Activated naive CD4-positive, alpha-beta T cell treated with anti-CD3 and anti-CD28 coated beads, Interleukin-2, amount 50 U/mL, for 72 hours (primary cell): ENCODE results near the gene ACADVL. TPM values are rescaled to one million over a fixed set of nuclear protein-coding genes. Genes with fewer than 3 reads are reported as not detected.
"Not testable (repeated sequence)": the region's sequence is repeated elsewhere in the genome, so short reads cannot be mapped to it uniquely, and the experiment has no call there.

Source experiments
- ATAC-seq, 2 donors: fragments of 150-1000 bp; cut with Tn5 transposase; 2 replicates each; pipeline ENCODE4 v1.10.0; 2021; ENCODE audit warnings: mild to moderate bottlenecking in 2 of 2, moderate library complexity in 2 of 2
- DNase-seq, 2 donors: peaks; one replicate each; pipeline ENCODE4 v3.0.0; 2021 to 2022; ENCODE audit warnings: low spot score in 2 of 2
- H3K27ac Mint-ChIP-seq, 2 donors: one replicate each; pipeline ENCODE4 v1.8.0; 2022; ENCODE audit warnings: mild to moderate bottlenecking in 2 of 2, mixed read lengths in 2 of 2
- H3K36me3 Mint-ChIP-seq, 2 donors: one replicate each; pipeline ENCODE4 v1.8.0; 2022; ENCODE audit warnings: mixed read lengths in 2 of 2
- H3K9me3 Mint-ChIP-seq, 2 donors: one replicate each; pipeline ENCODE4 v1.8.0; 2022; ENCODE audit warnings: mixed read lengths in 2 of 2
- total RNA-seq, 2 donors: library from RNA; stranded (reverse); gene quantifications; one replicate each; pipeline ENCODE4 v1.2.3, GENCODE V29; 2022

ACADVL gene
- total RNA-seq, result 100 to 1,000 TPM; 360 to 445 TPM

GRCh38 chr17:7219812-7220592, at the start of gene ACADVL, which contains the start of gene DLG4:
Gene ACADVL (plus strand): TSS chr17:7219938. CDS start chr17:7219985, 47 bp downstream.
Gene DLG4 (minus strand): TSS chr17:7219836.
- H3K36me3 Mint-ChIP-seq, result peaks cover 14 to 29% of the 10 kb centered on the region in 2 donors
- peak within 1 kb of the TSS; percentile 89 to 98 for H3K27ac Mint-ChIP-seq
- peak; percentile 81 to 87 for ATAC-seq
- no peaks in the 10 kb centered on the region for H3K9me3 Mint-ChIP-seq
- DNase-seq, result peak; percentile 82 to 89

GRCh38 chr17:7172522-7173191, 47.1 kb upstream of the ACADVL start:
- DNase-seq, H3K27ac Mint-ChIP-seq, ATAC-seq, H3K9me3 Mint-ChIP-seq, H3K36me3 Mint-ChIP-seq: not testable (repeated sequence)

- Mint-ChIP-seq H3K27ac (no peak overlapping the region), H3K36me3 (no peaks in the 10 kb centered on the region), H3K9me3 (no peaks in the 10 kb centered on the region)
- peak in 1 of 2 donors; percentile 49 for DNase-seq
- peak; percentile 72 to 74 for ATAC-seq
Measured at GRCh38 chr17:7173687-7174602, 45.8 kb upstream of the ACADVL start.

GRCh38 chr17:7174603-7175326, 45.0 kb upstream of the ACADVL start:
- no peak for ATAC-seq

GRCh38 chr17:7175330-7175733, 44.4 kb upstream of the ACADVL start:
- Mint-ChIP-seq H3K9me3 (no peaks in the 10 kb centered on the region), H3K36me3 (no peaks in the 10 kb centered on the region), H3K27ac (no peak overlapping the region)
- DNase-seq (no peak), ATAC-seq (no peak)

More at GRCh38 chr17:7174603-7175326, 45.0 kb upstream of the ACADVL start:
- Mint-ChIP-seq H3K9me3 (no peaks in the 10 kb centered on the region), H3K36me3 (no peaks in the 10 kb centered on the region), H3K27ac (no peak overlapping the region)
- no peak for DNase-seq

GRCh38 chr17:7176107-7176840, 43.5 kb upstream of the ACADVL start:
- DNase-seq (no peak), ATAC-seq (no peak)
- H3K36me3 Mint-ChIP-seq, result no peaks in the 10 kb centered on the region
- no peaks in the 10 kb centered on the region for H3K9me3 Mint-ChIP-seq
- no peak overlapping the region for H3K27ac Mint-ChIP-seq

GRCh38 chr17:7176841-7177190, 42.9 kb upstream of the ACADVL start:
- no peak overlapping the region for H3K27ac Mint-ChIP-seq
- ATAC-seq, result no peak
- H3K9me3 Mint-ChIP-seq, result no peaks in the 10 kb centered on the region
- DNase-seq, result no peak
- no peaks in the 10 kb centered on the region for H3K36me3 Mint-ChIP-seq

- Mint-ChIP-seq H3K36me3 (no peaks in the 10 kb centered on the region), H3K27ac (peak overlapping the region in 1 of 2 donors; percentile 7), H3K9me3 (no peaks in the 10 kb centered on the region)
- DNase-seq, result peak in 1 of 2 donors; percentile 74
- peak; percentile 75 to 87 for ATAC-seq
Measured at GRCh38 chr17:7177191-7177953, 42.4 kb upstream of the ACADVL start.

GRCh38 chr17:7177954-7178477, 41.7 kb upstream of the ACADVL start:
- H3K9me3 Mint-ChIP-seq, result no peaks in the 10 kb centered on the region
- H3K36me3 Mint-ChIP-seq, result no peaks in the 10 kb centered on the region
- ATAC-seq, result no peak
- H3K27ac Mint-ChIP-seq, result peak overlapping the region in 1 of 2 donors; percentile 7
- DNase-seq, result no peak

GRCh38 chr17:7178973-7179316, 40.8 kb upstream of the ACADVL start:
- Mint-ChIP-seq H3K36me3 (no peaks in the 10 kb centered on the region), H3K27ac (no peak overlapping the region), H3K9me3 (no peaks in the 10 kb centered on the region)
- DNase-seq (no peak), ATAC-seq (no peak)

GRCh38 chr17:7179317-7180254, 40.2 kb upstream of the ACADVL start, which contains the start of gene ASGR1:
Gene ASGR1 (minus strand): TSS chr17:7179370. CDS start chr17:7178563, 807 bp downstream.
- H3K36me3 Mint-ChIP-seq, result no peaks in the 10 kb centered on the region
- ATAC-seq, result no peak
- H3K27ac Mint-ChIP-seq, result no peak within 1 kb of the TSS
- H3K9me3 Mint-ChIP-seq, result no peaks in the 10 kb centered on the region
- no peak for DNase-seq

- H3K27ac Mint-ChIP-seq, result peak overlapping the region in 1 of 2 donors; percentile 50
- H3K9me3 Mint-ChIP-seq, ATAC-seq, H3K36me3 Mint-ChIP-seq, DNase-seq: not testable (repeated sequence)
Measured at GRCh38 chr17:7182101-7182500, 37.6 kb upstream of the ACADVL start.

GRCh38 chr17:7183433-7184090, 36.2 kb upstream of the ACADVL start:
- H3K27ac Mint-ChIP-seq, result no peak overlapping the region
- no peaks in the 10 kb centered on the region for H3K36me3 Mint-ChIP-seq
- DNase-seq, result no peak
- H3K9me3 Mint-ChIP-seq, result no peaks in the 10 kb centered on the region
- ATAC-seq, result peak in 1 of 2 donors; percentile 27
